Uterus (tissue), 4 donors: ENCODE measurements around the gene ARHGEF40. TPM values are rescaled to one million over a fixed set of nuclear protein-coding genes. Genes with fewer than 3 reads are reported as not detected.

Experiments
- DNase-seq, 2 donors: peaks; one replicate each; pipeline ENCODE4 v3.0.0-alpha.2; 2019 to 2020
- H3K27ac ChIP-seq, 2 donors: fragments of 200-600 bp; sonication (generic); 1 replicate in 1 of 2; 2 replicates in 1 of 2; pipeline ENCODE4 v1.5.1; 2016 to 2018
- H3K27me3 ChIP-seq, 2 donors: fragments of 200-600 bp; sonication (generic); one replicate each; pipeline ENCODE4 v1.5.1; 2018 to 2019; ENCODE audit warnings: control low read depth in 1 of 2
- H3K36me3 ChIP-seq, 2 donors: fragments of 200-600 bp; sonication (generic); one replicate each; pipeline ENCODE4 v1.5.1; 2019; ENCODE audit warnings: control low read depth in 1 of 2
- H3K4me1 ChIP-seq, 2 donors: fragments of 200-600 bp; sonication (generic); one replicate each; pipeline ENCODE4 v1.5.1; 2018 to 2019; ENCODE audit warnings: control low read depth in 1 of 2
- H3K4me3 ChIP-seq, 2 donors: fragments of 200-600 bp; sonication (generic); 1 replicate in 1 of 2; 2 replicates in 1 of 2; pipeline ENCODE4 v1.5.1; 2018 to 2019; ENCODE audit warnings: mild to moderate bottlenecking in 1 of 2
- H3K9me3 ChIP-seq, 2 donors: fragments of 200-600 bp; sonication (generic); one replicate each; pipeline ENCODE4 v1.5.1; 2019; ENCODE audit warnings: control low read depth in 1 of 2
- POLR2A ChIP-seq, 2 donors: fragments of 450-650 bp; IDR thresholded peaks; one replicate each; pipeline ENCODE4 v1.6.1; 2016; ENCODE audit warnings: antibody characterized with exemption in 2 of 2, mild to moderate bottlenecking in 1 of 2, moderate library complexity in 1 of 2
- intact Hi-C: fragments of 100-400 bp; cut with DNase I; formaldehyde crosslinking; loops from one replicate; pipeline ENCODE4 v1.15.1; 2023; ENCODE audit warnings: low total_unique reads
- total RNA-seq, 4 donors: library from RNA; depleted of rRNA in 3 of 4; stranded (reverse); fragments of >200 nt in 3 of 4; gene quantifications; one replicate each; pipeline versions ENCODE4 v1.1.0 to v1.2.4, GENCODE V29; 2014 to 2023
- TF ChIP-seq, protein P1 (sequence below), 4 experiments: fragments of 200-600 bp in 2 of 4; fragments of 450-650 bp in 2 of 4; sonication (generic) in 2 of 4; IDR thresholded peaks; one replicate each; pipeline ENCODE4 v1.5.1; 2016 to 2019; ENCODE audit warnings: antibody characterized with exemption in 4 of 4, mild to moderate bottlenecking in 2 of 4, moderate library complexity in 1 of 4
- donor health status: DM: yes; HTN: yes; CAD: no.

The ARHGEF40 gene
- total RNA-seq, 4 donors from 2014 or later = 25.3 to 103 (median 66.9) TPM

- Histone ChIP-seq H3K27ac (no peak overlapping the region), H3K27me3 (no peaks in the 10 kb centered on the region), H3K4me3 (no peak overlapping the region), H3K4me1 (no peaks in the 10 kb centered on the region), H3K9me3 (no peaks in the 10 kb centered on the region), H3K36me3 (no peaks in the 10 kb centered on the region)
- no peak for DNase-seq
- intact Hi-C loops = no loop called here
- TF ChIP-seq, protein P1, sequence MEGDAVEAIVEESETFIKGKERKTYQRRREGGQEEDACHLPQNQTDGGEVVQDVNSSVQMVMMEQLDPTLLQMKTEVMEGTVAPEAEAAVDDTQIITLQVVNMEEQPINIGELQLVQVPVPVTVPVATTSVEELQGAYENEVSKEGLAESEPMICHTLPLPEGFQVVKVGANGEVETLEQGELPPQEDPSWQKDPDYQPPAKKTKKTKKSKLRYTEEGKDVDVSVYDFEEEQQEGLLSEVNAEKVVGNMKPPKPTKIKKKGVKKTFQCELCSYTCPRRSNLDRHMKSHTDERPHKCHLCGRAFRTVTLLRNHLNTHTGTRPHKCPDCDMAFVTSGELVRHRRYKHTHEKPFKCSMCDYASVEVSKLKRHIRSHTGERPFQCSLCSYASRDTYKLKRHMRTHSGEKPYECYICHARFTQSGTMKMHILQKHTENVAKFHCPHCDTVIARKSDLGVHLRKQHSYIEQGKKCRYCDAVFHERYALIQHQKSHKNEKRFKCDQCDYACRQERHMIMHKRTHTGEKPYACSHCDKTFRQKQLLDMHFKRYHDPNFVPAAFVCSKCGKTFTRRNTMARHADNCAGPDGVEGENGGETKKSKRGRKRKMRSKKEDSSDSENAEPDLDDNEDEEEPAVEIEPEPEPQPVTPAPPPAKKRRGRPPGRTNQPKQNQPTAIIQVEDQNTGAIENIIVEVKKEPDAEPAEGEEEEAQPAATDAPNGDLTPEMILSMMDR (IDR thresholded peaks at IDR 0.05) = no peak
- TF ChIP-seq POLR2A (IDR thresholded peaks at IDR 0.05) = no peak
Measured at GRCh38 chr14:21075719-21076437, 5.8 kb downstream of the ARHGEF40 start.

DNA sequence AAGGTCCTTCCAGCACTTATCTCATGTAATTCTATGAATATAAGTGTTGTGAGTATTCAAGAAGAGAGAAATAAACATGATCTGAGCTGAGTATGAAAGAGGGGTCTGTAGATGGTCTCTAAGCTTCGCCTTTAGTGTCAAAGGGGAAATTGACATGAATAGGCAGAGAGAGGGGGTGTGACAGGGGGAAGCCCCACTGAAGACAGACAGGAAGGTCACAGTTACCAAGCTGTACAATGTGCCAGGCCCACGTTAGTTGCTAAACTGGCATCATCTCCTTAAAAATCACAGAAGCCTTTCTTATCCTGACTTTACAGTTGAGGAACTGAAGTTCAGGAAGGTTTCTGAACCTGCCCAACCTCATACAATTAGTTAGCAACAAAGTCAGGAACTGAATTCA lies 7.6 kb downstream of the ARHGEF40 start:
- TF ChIP-seq POLR2A (IDR thresholded peaks at IDR 0.05) = no peak
- TF ChIP-seq, protein P1 (IDR thresholded peaks at IDR 0.05) = no peak
- H3K4me3 ChIP-seq = no peak overlapping the region
- no peak overlapping the region for H3K27ac ChIP-seq
- DNase-seq = no peak
- no peaks in the 10 kb centered on the region for H3K4me1 ChIP-seq
- no peaks in the 10 kb centered on the region for H3K27me3 ChIP-seq
- H3K9me3 ChIP-seq = no peaks in the 10 kb centered on the region
- intact Hi-C loops = no loop called here
- H3K36me3 ChIP-seq = no peaks in the 10 kb centered on the region

GRCh38 chr14:21078287-21078686 lies 8.2 kb downstream of the ARHGEF40 start:
- H3K27ac ChIP-seq = no peak overlapping the region
- no peak for DNase-seq
- no peaks in the 10 kb centered on the region for H3K36me3 ChIP-seq
- intact Hi-C loops = no loop called here
- no peak for TF ChIP-seq POLR2A (IDR thresholded peaks at IDR 0.05)
- TF ChIP-seq, protein P1 (IDR thresholded peaks at IDR 0.05) = no peak
- no peaks in the 10 kb centered on the region for H3K9me3 ChIP-seq
- H3K4me3 ChIP-seq = no peak overlapping the region
- H3K27me3 ChIP-seq = no peaks in the 10 kb centered on the region
- H3K4me1 ChIP-seq = no peaks in the 10 kb centered on the region

DNA sequence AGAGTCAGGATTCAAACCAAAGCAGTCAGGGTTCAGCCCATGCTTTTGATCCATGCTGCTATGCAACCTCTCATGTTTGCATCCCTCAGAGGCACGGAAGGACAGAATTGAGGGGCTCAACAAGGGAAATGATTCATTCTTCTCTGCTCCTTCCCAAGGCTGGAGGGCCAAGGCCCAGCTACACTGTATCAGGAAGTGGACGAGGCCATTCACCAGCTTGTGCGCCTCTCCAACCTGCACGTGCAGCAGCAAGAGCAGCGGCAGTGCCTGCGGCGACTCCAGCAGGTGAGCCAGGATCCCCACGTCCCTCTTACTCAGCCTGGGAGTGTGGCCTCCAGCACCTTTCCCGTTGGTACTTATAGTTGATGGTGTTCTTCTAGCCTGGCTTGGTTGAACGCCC lies 8.6 kb downstream of the ARHGEF40 start:
- Histone ChIP-seq H3K27ac (no peak overlapping the region), H3K9me3 (no peaks in the 10 kb centered on the region), H3K27me3 (no peaks in the 10 kb centered on the region), H3K4me1 (no peaks in the 10 kb centered on the region), H3K4me3 (no peak overlapping the region), H3K36me3 (no peaks in the 10 kb centered on the region)
- intact Hi-C loops = no loop called here
- no peak for TF ChIP-seq POLR2A (IDR thresholded peaks at IDR 0.05)
- TF ChIP-seq, protein P1 (IDR thresholded peaks at IDR 0.05) = no peak
- DNase-seq = no peak

DNA sequence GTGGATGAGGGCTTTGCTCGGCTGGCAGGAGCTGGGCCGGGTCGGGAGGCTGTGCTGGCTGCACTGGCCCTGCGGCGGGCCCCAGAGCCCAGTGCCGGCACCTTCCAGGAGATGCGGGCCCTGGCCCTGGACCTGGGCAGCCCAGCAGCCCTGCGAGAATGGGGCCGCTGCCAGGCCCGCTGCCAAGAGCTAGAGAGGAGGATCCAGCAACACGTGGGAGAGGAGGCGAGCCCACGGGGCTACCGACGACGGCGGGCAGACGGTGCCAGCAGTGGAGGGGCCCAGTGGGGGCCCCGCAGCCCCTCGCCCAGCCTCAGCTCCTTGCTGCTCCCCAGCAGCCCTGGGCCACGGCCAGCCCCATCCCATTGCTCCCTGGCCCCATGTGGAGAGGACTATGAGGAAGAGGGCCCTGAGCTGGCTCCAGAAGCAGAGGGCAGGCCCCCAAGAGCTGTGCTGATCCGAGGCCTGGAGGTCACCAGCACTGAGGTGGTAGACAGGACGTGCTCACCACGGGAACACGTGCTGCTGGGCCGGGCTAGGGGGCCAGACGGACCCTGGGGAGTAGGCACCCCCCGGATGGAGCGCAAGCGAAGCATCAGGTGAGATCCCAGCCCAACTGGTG lies 11.5 kb downstream of the ARHGEF40 start:
- H3K27ac ChIP-seq = no peak overlapping the region
- no peaks in the 10 kb centered on the region for H3K4me1 ChIP-seq
- H3K27me3 ChIP-seq = no peaks in the 10 kb centered on the region
- TF ChIP-seq, protein P1 (IDR thresholded peaks at IDR 0.05) = no peak
- TF ChIP-seq POLR2A (IDR thresholded peaks at IDR 0.05) = no peak
- intact Hi-C loops = no loop called here
- H3K9me3 ChIP-seq = no peaks in the 10 kb centered on the region
- no peak overlapping the region for H3K4me3 ChIP-seq
- no peaks in the 10 kb centered on the region for H3K36me3 ChIP-seq
- DNase-seq = no peak
